HG02885 (cell line): ENCODE data around the gene CDK17.

ENCODE experiments used
- ATAC-seq: cut with Tn5 transposase; IDR thresholded peaks from one replicate; pipeline ENCODE4 v1.9.1; 2021; ENCODE audit warnings: mild to moderate bottlenecking; ENCODE audit not compliant: unreplicated experiment, poor library complexity

CDK17 gene

DNA sequence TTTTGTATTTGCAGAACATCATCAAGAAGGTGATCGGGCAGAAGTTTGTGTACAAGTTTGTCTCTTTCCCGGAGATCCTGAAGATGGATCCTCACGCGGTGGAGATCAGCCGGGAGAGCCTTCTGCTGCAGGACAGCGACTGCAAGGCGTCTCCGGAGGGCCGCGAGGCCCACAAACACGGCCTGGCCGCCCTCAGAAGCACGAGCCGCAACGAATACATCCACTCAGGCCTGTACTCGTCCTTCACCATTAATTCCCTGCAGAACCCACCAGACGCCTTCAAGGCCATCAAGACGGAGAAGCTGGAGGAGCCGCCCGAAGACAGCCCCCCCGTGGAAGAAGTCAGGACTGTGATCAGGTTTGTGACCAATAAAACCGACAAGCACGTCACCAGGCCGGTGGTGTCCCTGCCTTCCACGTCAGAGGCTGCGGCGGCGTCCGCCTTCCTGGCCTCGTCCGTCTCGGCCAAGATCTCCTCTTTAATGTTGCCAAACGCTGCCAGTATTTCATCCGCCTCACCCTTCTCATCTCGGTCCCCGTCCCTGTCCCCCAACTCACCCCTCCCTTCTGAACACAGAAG is 153.2 kb downstream of the CDK17 start:
- ATAC-seq: no peak

DNA sequence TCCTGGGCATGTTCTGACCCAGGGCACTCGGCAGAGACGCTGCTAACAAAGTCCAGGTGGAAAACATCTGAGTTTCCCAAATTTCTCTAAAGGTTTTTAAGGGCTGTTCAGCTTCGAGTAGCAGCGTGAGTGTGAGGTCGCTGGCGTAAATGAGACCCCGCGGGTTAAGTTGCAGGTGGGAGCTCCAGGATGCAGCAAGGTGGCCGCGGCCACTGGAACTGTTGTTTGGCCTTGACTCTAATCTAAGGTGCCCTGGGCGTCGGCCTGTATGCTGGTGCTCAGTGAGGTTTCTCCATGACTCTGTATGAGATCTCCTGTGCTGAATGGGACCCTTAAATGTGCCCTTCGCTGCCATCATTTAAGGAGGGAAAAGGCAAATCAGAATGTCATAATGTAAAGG is 155.4 kb downstream of the CDK17 start:
- no peak for ATAC-seq

DNA sequence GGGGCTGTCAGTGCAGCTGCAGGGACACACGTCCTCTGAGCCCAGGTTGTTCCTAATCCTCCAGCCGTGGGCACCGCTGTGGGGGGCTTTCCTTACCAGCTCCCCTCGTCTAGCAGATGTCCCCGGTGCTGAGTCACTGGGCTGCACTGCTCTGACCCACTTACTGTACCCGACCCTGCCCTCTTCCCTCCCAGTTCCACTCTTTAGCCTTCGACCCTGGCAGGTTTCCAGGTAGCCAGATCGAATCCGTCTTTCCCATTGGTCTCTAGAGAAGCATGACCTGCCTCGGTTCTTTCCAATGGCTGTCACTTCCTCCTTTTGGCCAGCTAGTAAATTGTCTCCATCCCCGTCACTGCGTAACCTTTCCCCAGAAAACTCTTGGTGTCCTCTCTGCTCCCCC is 157.6 kb downstream of the CDK17 start:
- ATAC-seq: no peak

DNA sequence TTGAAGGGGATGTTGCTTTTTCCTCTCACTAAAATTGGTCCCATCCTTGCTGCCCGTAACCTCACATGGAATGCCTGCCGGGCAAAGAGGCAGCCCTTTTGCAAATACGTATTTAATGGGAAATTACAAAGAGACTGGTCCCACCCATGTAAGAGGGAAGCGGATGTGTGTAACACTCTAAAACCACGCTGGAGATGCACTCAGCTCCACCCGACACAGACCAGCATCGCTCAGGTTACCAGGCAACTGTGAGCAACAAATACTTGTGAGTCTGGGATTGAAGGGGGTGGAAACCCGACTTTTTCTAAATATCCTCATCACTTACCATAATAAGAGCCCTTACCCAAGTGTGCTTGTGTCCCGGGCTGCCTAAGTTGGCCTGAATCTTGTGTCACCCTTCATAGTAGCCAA is 158.4 kb downstream of the CDK17 start:
- no peak for ATAC-seq

DNA sequence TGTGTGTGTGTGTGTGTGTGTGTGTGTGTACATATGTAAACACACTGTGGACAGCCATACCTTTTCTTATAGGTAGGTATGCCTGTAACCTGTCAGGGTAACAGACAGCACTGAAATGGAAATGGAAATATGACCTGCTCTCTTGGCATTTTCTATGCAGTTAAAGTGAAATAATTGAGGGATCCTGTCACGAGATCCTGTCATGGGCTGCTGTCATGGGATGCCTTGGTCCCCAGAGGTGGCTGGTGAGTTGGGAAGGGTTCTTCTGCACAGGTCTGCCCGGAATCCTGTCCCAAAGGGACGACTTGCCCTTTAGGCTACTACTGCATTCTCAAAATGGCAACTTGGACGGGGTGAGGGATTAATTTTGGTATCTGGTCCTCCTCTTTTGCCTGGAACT is 158.8 kb downstream of the CDK17 start:
- no peak for ATAC-seq

DNA sequence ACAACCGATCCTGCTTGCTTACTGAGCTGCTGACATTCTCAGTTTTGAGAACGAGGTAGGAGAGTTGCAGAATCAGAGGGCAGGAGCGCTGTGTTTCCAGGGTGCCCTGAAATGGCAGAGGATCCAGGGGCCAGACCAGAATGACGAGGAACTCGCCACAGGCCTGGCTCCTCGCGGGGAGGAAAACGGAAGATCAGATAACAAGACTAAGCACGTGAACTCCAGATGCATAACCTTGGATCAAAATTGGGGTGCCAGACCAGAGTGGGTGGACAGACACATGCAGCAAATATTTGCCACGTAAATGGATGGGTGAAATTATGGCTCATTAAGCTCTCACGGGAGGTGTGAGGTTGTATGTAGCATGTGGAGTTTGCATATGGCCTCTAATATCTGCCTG is 159.6 kb downstream of the CDK17 start:
- no peak for ATAC-seq

DNA sequence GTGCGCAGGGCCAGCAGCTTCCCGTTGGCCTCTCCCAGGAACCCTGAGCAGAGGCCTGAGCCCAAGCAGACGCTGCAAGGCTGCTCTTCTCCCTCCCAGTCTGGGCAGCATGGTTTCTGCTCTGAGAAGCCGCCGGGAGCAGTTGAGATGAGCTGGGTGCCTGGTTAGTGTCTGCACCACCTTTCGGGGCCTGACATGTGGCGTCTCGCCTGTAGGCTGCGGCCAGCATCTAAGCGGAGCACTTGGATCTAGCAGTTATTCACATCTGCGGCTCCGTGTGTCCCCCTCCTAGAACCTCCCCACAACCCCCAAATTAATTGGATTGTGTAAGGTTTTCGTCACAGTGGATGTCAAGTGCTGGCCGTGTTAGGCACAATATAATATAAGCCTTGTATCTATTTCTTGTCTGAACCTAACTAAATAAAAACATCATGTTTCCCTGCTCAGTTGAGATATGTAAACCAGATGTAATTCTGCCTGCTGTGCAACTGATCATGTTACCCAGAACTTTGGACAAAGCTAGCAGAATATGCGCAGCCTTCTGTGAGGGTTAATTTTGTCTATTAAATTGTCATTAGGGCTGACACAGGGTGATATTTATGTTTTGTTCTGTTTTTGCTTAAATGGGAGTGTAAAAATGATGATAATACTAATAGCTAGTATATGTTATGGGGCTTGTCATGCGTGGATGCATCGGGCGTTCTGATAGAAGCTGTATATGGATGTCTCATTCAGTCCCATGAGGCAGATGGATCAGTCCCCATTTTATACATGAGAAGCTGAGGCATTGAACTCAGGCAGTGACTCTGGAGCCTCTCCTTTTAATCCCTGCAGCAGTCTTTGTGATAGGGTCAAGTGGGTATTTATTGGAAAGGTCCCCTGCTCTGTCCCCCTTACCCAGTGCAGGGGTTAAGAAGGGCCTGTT is 160.3 kb downstream of the CDK17 start:
- no peak for ATAC-seq

DNA sequence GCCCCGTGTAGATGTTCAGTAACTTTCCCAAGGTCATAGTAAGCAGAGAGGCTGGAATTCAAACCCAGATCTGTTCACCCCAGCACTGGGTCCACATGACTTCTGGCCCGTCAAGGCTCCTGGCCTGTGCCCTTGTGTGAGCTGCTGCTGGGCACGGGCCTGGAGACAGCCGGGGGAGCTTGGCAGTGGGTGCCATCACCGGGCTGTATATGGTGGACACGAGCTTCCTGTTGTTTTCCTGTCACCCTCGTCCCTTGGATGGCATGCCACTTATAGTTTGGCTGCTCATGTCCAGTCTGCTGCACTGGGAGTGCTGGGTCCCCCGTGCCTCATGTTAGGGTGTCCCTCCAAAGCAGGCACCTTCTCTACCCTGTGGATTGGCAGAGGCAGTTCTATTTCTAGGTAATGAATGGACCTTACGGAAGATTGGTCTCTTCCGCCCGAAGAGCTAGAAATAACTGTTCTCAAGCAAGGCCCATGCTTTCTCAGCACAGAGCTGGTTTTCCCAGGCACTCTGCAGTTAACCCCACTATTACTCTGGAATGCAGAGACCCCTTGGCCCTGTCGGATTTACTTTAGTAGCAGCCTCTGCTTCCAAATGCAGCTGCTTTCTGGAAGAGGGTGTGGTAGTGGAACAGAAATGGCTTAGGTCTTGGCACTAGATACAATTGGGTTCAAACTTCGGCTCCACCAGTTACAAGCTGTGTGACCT is 161.7 kb downstream of the CDK17 start:
- no peak for ATAC-seq

DNA sequence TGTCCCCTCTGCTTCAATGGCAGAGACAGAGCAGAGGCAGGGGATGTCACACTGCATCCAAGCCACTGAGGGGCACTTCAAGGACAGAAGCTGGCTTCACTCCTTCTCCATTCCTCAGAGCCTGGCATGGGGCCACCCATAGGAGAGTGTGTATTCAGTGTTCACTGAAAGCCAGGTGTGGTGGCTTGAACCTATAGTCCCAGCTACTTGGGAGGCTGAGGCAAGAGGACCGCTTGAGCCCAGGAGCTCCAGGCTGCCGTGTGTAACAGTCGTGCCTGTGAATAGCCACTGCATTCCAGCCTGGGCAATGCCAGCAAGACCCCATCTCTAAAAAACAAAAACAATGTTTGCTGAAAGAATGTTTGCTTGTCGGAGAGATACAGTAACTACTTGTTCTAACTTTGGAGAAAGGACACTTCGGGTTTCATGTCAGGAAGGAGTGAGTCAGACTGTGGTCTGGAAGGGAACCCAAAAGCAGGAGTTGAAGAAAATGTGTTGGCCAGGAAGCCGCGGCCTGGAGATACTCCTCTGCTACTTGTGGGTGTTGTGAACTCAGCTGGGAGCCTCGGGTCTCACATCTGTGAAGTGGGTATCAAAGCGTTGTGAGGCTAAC is 162.7 kb downstream of the CDK17 start:
- no peak for ATAC-seq

DNA sequence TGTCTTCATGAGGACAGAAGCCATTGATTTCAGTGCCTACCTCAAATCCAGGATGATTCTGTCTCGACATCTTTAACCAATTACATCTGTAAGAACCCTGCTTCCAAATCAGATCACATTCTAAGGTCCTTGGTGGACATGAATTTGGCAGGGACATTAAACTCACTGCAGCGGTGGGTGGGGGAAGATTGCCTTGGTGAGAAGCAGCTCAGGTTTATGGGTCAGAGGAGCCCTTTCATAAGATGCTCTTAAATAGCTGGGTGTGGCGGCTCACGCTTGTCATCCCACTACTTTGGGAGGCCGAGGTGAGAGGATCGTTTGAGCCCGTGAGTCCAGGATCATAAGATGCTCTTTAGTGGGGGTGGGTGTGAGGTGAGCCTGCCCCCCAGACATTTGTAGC is 163.2 kb downstream of the CDK17 start:
- ATAC-seq: no peak

DNA sequence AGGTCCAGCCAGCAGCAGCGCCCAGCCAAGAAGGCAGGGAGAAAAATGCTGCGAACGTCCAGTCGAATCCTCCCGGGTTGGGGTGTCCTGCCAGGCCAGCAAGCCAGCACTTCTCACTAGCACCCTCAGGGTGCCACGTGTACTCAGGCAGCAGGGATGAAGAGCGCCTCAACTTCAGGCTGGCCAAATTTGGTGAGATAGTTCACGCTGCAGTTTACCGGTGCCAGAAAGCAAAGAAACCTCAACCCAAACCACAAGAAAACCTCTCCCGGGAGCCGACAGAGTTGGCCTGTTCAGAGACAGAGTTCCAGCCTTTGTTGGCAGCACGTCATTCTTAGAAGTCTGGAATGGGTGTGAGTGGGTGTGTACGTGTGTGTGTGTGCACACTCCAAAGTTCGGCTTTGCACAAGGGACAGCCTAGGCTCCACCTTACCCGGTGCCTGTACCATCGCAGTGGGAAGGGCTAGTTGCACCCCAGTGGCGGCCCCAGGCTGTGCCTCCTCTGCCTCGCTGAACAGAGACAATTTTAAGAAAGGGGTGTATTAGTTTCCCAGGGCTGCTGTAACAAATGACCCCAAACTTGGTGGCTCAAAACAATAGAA is 163.9 kb downstream of the CDK17 start:
- ATAC-seq: no peak

DNA sequence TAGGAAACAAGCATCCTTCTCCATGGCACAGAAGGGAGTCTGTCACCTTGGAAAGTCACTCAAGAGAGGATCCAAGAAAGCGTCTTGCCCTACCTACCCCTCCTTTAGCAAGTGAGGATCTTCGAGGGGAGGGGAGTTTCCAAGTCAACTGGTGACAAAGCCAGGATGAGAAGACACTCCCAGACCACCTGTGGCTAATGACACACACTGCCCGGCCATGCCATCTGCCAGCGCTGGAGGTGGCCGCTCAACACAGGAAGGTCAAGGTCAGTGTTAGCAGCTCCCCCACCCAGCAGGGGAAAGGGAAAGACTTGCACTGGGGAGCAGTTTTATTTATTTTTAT is 164.8 kb downstream of the CDK17 start:
- ATAC-seq: no peak

DNA sequence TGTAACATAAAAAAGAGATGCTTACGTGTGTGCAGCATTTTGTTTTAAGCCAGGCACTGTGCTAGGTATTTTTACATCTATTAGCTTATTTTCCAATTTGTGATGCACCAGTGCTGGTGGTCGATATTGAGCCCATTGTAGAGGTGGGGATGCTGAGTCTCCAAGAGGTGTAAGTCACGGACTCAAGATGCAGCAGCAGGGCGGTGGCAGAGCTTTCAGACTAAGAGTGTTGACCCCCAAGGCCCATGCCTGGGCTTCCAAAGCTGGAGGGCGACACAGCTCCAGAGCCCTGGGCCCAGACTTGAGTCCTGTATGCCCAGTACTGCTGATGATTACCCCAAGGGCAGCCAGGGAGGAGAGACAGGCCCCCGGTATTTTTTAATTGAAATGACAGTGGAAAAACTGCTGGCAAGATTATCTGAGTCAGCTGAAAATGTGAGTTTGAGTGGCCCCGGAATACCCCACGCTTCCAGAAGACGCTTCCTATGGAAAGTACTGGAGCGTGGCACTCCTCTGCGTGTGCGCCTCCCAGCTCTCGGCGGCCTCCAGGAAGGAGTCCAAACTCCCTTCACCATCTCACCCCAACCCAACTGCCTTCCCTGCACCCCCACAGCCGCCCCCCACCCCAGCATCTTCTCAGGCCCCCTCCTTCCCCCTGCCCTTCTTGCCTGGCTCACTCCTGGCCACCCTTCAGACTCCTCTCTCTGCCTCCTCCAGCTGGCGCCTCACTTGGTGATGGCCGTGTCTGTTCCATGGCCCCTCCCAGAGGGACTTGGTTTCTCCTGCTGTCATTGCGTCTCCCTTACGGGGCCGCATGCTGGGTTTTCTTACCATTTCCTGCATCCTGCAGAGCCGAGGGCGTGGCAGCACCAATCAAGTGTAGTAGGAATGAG is 165.4 kb downstream of the CDK17 start:
- ATAC-seq: no peak

DNA sequence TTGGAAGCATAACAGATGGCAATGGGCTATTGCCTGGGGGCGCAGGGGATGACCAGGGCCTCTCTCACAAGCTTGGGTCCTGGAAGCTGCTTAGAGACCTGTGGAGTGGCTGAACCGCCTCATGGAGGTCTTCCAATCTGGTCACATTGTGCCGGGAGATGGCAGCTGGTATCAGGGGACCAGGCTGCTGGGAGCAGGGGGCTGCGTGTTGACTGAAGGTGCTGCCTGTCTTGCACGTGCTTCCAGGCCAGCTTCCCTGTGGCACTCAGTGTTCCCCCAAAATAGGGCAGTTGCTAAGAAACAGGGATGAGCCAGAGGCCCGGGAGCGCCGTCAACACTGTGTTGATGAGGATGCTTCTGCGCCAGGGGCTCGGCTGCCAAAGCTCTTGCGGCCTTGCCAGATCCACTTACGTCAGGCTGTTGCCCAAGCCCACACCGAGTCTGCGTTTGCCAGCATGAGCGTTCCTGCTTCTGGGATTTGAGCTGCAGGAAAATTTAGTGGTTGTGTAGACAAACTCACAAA is 166.2 kb downstream of the CDK17 start:
- ATAC-seq: no peak

DNA sequence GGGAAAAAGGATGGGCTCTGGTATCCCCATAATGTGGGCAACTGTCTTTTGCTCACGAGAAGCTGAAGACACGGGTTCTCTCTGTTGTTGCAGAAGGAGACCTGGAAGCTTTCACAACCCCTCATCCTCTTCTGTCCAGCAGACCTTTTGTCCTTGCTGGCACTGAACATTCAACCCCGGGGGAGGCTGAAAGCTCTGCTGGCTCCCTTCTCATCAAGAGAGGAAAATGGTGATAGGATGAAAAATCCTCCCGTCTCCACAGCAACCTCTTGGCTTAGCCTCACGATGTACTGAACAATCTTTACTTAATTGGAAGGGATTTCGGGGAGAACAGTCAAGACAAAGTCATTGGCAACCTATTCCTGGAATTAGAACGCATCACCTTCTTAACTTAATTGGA is 167.1 kb downstream of the CDK17 start:
- no peak for ATAC-seq

DNA sequence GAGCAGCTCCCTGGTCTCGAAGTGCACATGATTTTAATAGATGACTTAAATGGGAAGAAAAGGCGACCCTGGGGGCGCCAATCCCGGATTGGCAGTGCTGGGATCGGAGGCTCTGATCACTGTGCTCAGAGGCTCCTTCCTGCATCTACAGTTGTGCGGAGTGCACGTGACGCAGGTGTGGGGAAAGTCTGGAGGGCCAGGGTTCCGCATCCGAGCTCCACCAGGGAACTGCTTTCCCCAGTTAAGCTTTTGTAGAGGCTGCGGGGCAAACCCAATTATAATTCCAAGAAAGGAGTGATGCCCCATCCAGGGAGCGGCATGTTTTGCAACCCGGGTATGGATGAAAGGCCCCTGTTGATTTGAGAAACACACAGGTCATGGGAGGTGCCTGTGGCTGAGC is 169.6 kb downstream of the CDK17 start:
- ATAC-seq: no peak

DNA sequence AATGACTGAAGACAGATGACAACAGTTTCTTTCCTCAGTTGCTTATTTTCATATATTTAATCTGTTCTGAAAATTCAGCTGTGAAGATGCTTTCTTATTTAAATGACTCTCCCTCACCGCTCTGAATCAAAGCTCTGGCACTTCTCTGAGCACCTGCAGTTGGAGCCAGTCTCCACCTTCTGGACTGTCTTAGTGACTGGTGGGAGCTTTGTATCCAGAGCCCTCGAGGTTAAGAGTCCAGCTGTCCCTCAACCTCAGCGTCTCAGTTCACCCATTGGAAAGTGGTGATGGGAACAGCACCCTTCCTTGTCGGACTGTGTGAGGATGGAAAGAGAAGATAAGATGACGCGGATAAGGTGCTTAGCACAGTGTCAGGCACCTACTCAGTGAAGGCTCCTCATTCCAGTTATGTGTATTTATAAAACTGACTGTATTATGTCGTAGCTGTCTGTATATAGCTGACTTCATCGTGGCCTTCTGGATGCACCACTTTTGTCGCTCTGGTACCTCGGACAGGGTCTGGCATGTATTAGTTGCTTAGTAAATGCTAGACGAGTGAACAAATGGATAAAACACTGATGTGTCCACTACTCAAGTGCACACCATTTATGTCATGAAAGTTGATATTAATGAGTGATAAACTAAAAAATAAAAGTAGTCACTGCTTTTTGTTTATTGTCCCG is 171.5 kb downstream of the CDK17 start:
- no peak for ATAC-seq
